Measurements from ENCODE around the gene TSHZ2.
A peak's percentile ranks its signal among the peaks of the same experiment; 100 is the strongest.

TSHZ2 gene, protein sequence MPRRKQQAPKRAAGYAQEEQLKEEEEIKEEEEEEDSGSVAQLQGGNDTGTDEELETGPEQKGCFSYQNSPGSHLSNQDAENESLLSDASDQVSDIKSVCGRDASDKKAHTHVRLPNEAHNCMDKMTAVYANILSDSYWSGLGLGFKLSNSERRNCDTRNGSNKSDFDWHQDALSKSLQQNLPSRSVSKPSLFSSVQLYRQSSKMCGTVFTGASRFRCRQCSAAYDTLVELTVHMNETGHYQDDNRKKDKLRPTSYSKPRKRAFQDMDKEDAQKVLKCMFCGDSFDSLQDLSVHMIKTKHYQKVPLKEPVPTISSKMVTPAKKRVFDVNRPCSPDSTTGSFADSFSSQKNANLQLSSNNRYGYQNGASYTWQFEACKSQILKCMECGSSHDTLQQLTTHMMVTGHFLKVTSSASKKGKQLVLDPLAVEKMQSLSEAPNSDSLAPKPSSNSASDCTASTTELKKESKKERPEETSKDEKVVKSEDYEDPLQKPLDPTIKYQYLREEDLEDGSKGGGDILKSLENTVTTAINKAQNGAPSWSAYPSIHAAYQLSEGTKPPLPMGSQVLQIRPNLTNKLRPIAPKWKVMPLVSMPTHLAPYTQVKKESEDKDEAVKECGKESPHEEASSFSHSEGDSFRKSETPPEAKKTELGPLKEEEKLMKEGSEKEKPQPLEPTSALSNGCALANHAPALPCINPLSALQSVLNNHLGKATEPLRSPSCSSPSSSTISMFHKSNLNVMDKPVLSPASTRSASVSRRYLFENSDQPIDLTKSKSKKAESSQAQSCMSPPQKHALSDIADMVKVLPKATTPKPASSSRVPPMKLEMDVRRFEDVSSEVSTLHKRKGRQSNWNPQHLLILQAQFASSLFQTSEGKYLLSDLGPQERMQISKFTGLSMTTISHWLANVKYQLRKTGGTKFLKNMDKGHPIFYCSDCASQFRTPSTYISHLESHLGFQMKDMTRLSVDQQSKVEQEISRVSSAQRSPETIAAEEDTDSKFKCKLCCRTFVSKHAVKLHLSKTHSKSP (N-terminal part only)

GRCh38 chr20:52972190-52972937, at the start of gene TSHZ2:
TSS of gene TSHZ2 (plus strand) at chr20:52972358. CDS start at chr20:52973294, 936 bp downstream.
- DNase-seq, result peak; percentile 46

- no peak for DNase-seq
Observed at GRCh38 chr20:52922436-52922835, 49.7 kb upstream of the TSHZ2 start.

GRCh38 chr20:52923123-52923937, 48.8 kb upstream of the TSHZ2 start:
- DNase-seq, result no peak

DNA sequence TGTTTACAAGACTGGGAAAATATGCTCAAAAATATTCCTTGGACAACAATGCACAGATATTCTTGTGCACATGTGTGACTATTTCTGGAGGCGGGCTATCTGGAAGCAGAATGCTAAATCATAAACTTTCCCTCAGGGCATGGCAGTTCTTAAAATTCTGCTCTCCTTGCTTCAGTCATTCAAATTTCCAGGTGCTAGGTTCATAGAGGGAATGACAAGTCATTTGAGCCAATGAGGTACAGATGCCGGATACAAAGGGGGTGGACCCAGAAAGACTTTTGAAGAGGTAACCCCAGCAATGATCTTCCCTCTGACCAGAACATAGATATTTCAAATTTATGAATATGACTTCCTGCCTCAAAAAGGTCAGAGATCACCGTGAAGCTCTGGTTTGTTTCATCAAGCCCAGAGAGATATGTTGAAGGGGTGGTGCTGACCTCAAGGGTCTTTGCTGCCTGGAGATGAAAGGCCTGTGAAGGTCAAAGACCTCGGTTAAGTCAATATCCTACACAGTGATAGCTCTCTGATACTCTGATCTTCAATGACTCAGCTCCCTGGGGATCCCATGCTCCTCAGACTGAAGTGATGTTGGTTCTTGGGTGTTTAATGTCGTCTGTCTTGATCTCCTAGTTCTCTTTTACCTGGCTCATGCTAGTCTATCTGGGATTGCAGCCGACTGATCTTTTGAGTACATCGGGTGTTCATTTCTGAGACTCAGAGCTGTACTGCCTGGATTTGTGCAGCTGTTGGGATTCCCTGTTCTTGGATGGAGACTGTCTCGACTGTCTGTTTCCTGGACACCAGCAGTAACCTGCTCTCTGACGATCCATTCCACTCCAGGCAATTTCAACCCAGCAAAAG, 47.5 kb upstream of the TSHZ2 start:
- DNase-seq, result no peak

GRCh38 chr20:52926505-52926904, 45.7 kb upstream of the TSHZ2 start:
- no peak for DNase-seq

GRCh38 chr20:52933867-52934266, 38.3 kb upstream of the TSHZ2 start:
- no peak for DNase-seq

DNA sequence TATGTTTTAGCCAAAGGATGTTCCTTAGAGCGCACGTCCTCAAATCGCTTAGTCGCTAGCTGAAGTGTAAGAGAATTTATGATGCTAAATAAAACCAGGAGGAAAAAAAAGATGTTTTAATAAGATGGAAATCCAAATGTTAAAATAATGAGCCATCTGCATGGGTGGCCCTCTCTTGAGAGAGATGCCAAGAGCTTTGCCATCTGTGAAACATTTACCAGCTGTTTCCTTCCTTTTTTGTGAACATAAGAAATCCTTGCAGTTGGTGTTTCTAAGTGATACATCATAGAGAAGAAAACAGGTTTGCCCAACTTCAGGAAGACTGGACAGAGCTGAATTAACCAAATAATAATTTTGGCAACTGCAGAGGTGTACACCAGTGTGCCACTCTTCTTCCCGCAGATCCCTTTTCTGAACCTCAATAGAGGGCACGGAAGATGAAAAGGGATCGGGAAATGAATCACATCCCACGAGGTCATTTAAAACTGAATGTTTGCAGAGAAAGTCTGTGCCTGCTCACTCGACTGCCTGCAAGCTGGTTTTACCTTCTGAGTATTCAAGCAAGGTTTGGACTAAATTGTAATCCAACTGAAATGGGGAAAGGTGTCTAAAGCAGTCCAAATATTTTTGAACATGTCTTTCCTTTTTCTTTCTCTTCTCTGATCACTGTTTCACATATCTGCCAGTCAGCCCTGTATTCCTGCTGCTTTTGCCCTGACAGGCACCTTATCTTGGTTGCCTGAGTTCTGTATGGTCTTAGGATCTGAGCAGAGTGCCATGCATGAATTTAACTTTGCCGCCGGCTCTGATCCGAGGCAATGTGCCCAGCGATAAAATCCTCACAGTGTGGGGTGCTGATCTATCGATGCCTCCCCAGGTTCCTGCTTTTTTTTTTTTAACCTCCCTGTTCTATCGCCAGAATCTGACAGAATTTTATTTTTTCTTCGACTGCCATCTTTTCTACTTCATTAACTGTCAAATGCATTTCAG, 35.5 kb upstream of the TSHZ2 start:
- peak; percentile 91 for DNase-seq

GRCh38 chr20:52937591-52938100, 34.5 kb upstream of the TSHZ2 start:
- peak; percentile 46 for DNase-seq

DNA sequence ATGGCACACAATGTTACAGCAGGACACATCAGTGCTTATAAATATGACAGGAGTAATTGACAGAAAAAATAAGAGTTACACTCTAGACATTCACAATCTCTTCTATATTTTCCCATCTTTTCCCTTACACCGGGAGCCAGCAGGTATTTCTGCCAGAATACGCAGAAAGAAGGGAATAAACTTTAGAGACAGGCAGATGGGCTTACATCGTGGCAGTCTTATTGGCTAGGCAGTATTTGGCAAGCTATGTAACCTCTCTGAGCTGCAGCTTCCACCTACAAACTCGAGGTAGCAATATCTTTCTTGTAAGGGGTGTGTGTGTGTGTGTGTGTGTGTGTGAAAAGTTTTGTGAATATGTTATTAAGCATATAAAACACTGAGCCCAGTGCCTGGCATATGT, 33.0 kb upstream of the TSHZ2 start:
- DNase-seq, result no peak

- peak; percentile 80 for DNase-seq
Observed at GRCh38 chr20:52941808-52942207, 30.4 kb upstream of the TSHZ2 start.

DNA sequence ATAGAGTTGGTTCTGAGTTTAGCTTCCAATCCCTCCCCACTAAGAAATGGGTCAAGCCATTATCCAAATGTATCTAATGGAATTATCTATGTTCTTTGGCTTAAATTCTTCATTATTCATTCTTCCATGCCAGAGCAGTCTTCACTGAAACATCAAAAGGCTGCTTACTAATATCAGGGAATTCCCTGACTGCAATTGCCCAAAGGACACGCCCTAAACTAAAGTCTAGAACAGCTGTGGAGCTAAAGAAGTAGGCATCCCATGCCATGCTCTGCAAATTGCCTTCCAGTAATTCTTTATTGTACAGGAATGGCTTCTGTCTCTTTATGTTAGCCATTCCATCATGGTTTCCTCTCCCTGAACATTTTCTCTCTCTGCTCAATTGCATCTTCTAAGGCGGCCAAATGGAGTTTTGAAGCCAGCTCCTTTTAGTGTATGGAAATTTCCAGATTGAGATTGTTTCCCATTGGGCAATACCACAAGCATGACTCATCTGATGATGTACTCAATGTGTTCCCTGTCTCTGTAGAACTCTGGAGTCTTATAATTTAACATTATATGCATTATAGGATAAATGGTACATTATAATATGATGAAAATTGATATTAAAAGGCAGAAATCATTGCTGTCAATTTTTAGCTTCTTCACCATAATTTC, 28.8 kb upstream of the TSHZ2 start:
- no peak for DNase-seq

DNA sequence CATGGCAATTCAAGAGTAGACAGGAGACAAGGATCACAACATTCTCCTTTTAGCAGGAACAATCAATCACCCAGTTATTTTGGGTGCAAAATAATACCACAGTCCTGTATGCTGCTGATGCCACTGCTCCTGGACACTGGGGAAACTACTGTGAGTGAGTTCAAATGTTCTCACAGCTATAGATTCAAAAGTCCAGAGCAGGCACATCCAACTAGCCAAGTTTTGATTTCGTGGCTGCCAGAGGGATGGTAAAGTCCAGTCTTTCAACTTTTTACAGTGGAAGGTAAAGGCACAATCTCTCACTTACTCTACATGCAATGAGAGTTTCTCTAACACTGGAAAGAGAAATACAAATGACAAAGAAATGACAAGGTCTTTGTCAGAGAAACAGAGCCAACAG, 26.9 kb upstream of the TSHZ2 start:
- DNase-seq, result no peak

DNA sequence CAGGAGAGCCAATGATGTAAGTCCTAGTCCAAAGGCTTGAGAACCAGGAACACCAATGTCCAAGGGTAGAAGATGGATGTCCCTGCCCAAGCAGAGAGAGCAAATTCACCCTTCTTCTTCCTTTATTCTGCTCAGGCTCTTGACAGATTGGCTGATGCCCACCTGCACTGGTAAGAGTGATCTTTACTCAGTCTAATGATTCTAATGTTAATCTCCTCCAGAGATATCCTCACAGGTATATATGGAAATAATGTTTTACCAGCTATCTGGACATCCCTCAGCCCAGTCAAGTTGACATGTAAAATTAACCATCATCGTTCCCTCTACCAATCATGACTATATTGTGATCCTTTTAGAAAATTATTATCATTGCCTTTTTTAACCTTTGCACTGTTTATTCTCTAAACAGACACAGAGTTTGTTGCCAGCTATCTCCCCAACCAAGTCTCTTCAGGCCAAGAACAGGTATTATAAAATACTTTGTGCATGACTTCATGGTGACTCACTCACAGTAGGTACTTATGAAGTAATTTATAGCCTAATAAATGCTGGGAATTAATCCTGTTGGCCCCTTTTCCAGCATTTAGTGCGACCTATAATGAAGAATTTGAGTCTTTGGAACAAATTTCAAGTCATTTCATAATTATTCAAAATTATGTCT, 26.2 kb upstream of the TSHZ2 start:
- DNase-seq, result no peak

DNA sequence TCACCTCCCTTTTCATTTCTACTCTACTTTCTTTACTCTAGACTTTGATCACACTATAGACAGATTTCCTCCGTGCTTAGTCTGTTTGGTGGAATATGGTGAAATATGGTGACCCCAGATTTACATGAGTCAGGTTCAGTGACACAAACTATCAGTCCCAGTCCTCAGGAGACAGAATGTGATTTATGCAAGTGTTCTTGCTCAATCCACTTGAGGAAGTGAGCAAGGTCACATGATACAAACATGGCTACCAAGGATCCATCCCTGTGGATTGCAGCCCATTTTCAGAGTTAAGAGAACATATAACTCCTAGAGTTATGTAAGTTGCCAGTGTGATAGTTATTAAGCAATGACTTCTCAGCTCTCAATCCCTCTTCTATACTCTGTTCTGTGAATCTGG, 23.7 kb upstream of the TSHZ2 start:
- DNase-seq, result no peak

DNA sequence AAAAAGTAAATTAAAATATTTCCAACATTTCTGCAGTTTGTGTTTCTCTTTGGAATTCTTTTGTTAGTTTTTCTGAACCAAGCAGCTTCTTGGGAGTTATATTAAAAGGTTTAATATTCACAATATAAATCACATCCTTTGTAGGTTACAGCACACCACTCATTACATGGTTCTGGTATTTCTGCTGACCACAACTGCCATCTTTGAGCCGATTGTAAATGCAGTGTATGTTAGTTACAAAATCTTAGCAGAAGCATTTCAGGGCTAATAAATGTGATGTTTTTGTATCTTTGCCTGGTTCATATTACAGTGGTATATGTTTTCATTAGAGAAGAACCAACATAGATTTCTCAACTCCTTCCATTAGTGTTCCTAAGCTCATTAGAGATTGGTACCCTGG, 19.1 kb upstream of the TSHZ2 start:
- DNase-seq, result no peak

GRCh38 chr20:52954849-52955248, 17.3 kb upstream of the TSHZ2 start:
- DNase-seq, result no peak

DNA sequence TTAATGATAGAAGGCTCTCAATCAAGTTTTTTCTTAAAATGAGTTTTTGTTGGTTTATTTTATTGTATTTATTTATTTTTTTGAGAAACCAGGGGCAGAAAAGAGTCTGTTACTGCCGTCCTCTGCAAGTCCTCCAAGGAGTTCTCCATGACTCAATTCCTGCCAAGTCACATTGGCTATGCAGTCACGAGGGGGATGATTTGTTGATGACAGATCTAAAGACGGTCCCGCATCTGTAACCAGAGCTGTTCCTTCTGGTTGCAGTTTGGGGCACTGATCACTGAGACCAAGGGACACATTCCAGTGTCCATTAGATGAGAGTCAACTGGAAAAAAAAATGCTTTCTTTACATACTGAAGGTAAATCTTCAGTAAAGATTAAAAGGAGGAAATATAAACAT, 13.9 kb upstream of the TSHZ2 start:
- DNase-seq, result no peak

DNA sequence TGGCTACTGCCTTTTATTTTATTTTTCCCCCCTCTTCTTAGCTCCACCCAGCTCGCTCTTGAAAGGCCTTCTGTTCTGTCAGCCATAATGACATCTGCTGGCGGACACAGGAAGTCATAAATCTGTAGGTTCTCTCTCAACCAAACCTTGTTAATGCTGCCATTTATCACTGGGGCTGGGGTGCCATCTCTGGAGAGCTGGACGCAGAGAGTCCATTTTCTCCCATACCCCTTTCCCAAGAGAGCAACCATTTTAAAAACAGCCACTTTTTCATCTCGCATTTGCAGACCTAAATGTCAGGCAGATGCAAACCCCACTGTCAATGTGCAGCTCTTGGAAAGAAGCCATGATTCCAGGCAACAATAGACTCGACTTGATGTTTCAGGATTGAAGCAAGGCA, 13.0 kb upstream of the TSHZ2 start:
- DNase-seq, result peak; percentile 3
